Panc1 (cell line): ENCODE results near the gene SAP130. TPM values are rescaled to one million over a fixed set of nuclear protein-coding genes. Genes with fewer than 3 reads are reported as not detected.

Experiments used
- ATAC-seq: fragments of 200-7000 bp; cut with Tn5 transposase; 2 replicates; pipeline ENCODE4 v1.9.1; 2020; ENCODE audit warnings: mild to moderate bottlenecking, moderate library complexity
- BruUV-seq: library from RNA; stranded (reverse); fragments of 400-500 nt; replicated peaks from 2 replicates; lab custom pipeline; 2021; lab: Mats Ljungman, UMichigan
- CTCF ChIA-PET: fragments of 300-600 bp; sonication (Branson Sonifier 250); formaldehyde crosslinking; loops from one replicate; lab custom pipeline; 2022; ENCODE audit warnings: antibody characterized with exemption; lab: Charles Lee
- POLR2A ChIA-PET: fragments of 300-600 bp; sonication (Branson Sonifier 250); formaldehyde crosslinking; loops from one replicate; lab custom pipeline; 2022; ENCODE audit warnings: antibody characterized with exemption; lab: Charles Lee
- DNase-seq: peaks from one replicate; pipeline ENCODE4 v3.0.0-alpha.2; 2010; ENCODE audit warnings: low read depth, low spot score
- H3K27ac ChIP-seq: 2 replicates; pipeline ENCODE4 v1.5.1; 2011; ENCODE audit warnings: mild to moderate bottlenecking, low read length, inconsistent platforms
- H3K27me3 ChIP-seq: fragments of 200-500 bp; sonication (Bioruptor generic); 2 replicates; pipeline ENCODE4 v1.6.0; 2014; ENCODE audit warnings: low read length, inconsistent platforms; ENCODE audit not compliant: control insufficient read depth, insufficient read depth
- H3K36me3 ChIP-seq: fragments of 200-500 bp; sonication (Bioruptor generic); 2 replicates; pipeline ENCODE4 v1.5.1; 2014; ENCODE audit warnings: inconsistent platforms, mild to moderate bottlenecking, low read length, moderate library complexity; ENCODE audit not compliant: control insufficient read depth, insufficient read depth
- H3K4me1 ChIP-seq: 2 replicates; pipeline ENCODE4 v1.5.1; 2011; ENCODE audit warnings: inconsistent platforms, mild to moderate bottlenecking, low read length, moderate library complexity; ENCODE audit not compliant: control insufficient read depth, insufficient read depth
- H3K4me3 ChIP-seq, 2 experiments: 2 replicates each; pipeline ENCODE4 v1.5.1; 2011 to 2012; ENCODE audit warnings: low read depth in 2 of 2, low read length in 2 of 2, mild to moderate bottlenecking in 2 of 2, inconsistent platforms in 1 of 2, moderate library complexity in 1 of 2
- H3K9me3 ChIP-seq: fragments of 200-500 bp; sonication (Bioruptor generic); 2 replicates; pipeline ENCODE4 v1.5.1; 2014; ENCODE audit warnings: low read depth, mild to moderate bottlenecking, inconsistent platforms, low read length, moderate library complexity; ENCODE audit not compliant: control insufficient read depth, insufficient read depth
- POLR2AphosphoS5 ChIP-seq: IDR thresholded peaks from 2 replicates; pipeline ENCODE4 v1.6.1; 2012; ENCODE audit warnings: mild to moderate bottlenecking, low read depth, low read length, moderate library complexity
- SIN3A ChIP-seq: IDR thresholded peaks from 2 replicates; pipeline ENCODE4 v1.6.1; 2012; ENCODE audit warnings: low read depth, mild to moderate bottlenecking, low read length, moderate library complexity, borderline replicate concordance; ENCODE audit not compliant: insufficient read depth
- TCF7L2 ChIP-seq: IDR thresholded peaks from 2 replicates; pipeline ENCODE4 v1.6.1; 2011; ENCODE audit warnings: mild to moderate bottlenecking, low read depth, low read length, inconsistent platforms
- in situ Hi-C: cut with HindIII; loops from 2 replicates; pipeline ENCODE4 v1.10.0; 2016; ENCODE audit warnings: low sequenced_read_pairs, low pct_unique_long_range_greater_than_20kb
- intact Hi-C: fragments of 100-400 bp; cut with micrococcal nuclease; formaldehyde crosslinking; loops from one replicate; pipeline ENCODE4 v1.10.0; 2022; ENCODE audit not compliant: unreplicated experiment
- total RNA-seq: library from RNA; stranded (reverse); gene quantifications from one replicate; pipeline ENCODE4 v1.2.1, GENCODE V29; 2021; ENCODE audit not compliant: unreplicated experiment
- TF ChIP-seq, protein P1 (sequence below): fragments of 450-650 bp; IDR thresholded peaks from 2 replicates; pipeline ENCODE4 v1.5.1; 2017; ENCODE audit warnings: mild to moderate bottlenecking
- TF ChIP-seq, protein P2 (sequence below), 2 experiments: IDR thresholded peaks; 2 replicates each; pipeline ENCODE4 v1.6.1; 2011 to 2012; ENCODE audit warnings: low read depth in 2 of 2, control low read depth in 1 of 2, low read length in 1 of 2, mild to moderate bottlenecking in 1 of 2, moderate library complexity in 1 of 2; ENCODE audit not compliant: insufficient read depth in 1 of 2

The SAP130 gene
- total RNA-seq, 1 experiment from 2014 or later: 34.6 TPM

DNA sequence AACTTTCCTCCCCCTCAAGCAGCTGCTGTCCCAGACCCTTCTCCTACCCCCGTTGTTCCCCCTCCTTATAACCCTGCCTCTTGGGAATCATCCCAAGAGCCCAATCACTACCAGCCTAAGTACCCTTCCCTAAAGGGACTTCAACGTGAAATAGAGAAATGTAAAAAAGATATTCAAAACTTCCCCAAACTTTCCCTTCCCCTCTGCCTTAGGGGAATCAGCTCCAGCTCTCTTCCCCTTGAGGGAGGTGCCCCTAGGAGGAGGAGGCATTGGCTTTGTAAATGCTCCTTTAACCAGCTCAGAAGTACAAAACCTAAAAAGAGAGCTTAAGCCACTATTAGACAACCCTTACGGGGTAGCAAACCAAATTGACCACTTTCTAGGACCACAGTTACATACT lies 10.6 kb upstream of the SAP130 start:
- POLR2A ChIA-PET: no interaction called here
- peaks cover 15% of the 10 kb centered on the region for H3K9me3 ChIP-seq
- H3K36me3 ChIP-seq: no peaks in the 10 kb centered on the region
- CTCF ChIA-PET: no interaction called here
- H3K27me3 ChIP-seq: no peaks in the 10 kb centered on the region
- TF ChIP-seq, protein P1, sequence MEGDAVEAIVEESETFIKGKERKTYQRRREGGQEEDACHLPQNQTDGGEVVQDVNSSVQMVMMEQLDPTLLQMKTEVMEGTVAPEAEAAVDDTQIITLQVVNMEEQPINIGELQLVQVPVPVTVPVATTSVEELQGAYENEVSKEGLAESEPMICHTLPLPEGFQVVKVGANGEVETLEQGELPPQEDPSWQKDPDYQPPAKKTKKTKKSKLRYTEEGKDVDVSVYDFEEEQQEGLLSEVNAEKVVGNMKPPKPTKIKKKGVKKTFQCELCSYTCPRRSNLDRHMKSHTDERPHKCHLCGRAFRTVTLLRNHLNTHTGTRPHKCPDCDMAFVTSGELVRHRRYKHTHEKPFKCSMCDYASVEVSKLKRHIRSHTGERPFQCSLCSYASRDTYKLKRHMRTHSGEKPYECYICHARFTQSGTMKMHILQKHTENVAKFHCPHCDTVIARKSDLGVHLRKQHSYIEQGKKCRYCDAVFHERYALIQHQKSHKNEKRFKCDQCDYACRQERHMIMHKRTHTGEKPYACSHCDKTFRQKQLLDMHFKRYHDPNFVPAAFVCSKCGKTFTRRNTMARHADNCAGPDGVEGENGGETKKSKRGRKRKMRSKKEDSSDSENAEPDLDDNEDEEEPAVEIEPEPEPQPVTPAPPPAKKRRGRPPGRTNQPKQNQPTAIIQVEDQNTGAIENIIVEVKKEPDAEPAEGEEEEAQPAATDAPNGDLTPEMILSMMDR: no peak
- TF ChIP-seq, protein P2, sequence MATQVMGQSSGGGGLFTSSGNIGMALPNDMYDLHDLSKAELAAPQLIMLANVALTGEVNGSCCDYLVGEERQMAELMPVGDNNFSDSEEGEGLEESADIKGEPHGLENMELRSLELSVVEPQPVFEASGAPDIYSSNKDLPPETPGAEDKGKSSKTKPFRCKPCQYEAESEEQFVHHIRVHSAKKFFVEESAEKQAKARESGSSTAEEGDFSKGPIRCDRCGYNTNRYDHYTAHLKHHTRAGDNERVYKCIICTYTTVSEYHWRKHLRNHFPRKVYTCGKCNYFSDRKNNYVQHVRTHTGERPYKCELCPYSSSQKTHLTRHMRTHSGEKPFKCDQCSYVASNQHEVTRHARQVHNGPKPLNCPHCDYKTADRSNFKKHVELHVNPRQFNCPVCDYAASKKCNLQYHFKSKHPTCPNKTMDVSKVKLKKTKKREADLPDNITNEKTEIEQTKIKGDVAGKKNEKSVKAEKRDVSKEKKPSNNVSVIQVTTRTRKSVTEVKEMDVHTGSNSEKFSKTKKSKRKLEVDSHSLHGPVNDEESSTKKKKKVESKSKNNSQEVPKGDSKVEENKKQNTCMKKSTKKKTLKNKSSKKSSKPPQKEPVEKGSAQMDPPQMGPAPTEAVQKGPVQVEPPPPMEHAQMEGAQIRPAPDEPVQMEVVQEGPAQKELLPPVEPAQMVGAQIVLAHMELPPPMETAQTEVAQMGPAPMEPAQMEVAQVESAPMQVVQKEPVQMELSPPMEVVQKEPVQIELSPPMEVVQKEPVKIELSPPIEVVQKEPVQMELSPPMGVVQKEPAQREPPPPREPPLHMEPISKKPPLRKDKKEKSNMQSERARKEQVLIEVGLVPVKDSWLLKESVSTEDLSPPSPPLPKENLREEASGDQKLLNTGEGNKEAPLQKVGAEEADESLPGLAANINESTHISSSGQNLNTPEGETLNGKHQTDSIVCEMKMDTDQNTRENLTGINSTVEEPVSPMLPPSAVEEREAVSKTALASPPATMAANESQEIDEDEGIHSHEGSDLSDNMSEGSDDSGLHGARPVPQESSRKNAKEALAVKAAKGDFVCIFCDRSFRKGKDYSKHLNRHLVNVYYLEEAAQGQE (IDR thresholded peaks at IDR 0.05; ENCODE audit: insufficient read depth in 1 of 2, low read depth in 2 of 2, low read length in 1 of 2): no peak
- no peak for TF ChIP-seq TCF7L2
- TF ChIP-seq POLR2AphosphoS5: no peak
- H3K4me3 ChIP-seq: no peak overlapping the region
- H3K27ac ChIP-seq: no peak overlapping the region
- H3K4me1 ChIP-seq: no peaks in the 10 kb centered on the region
- no peak for DNase-seq
- no TSS peak for BruUV-seq
- no peak for ATAC-seq
- intact Hi-C loops: no loop called here
- in situ Hi-C loops: no loop called here

DNA sequence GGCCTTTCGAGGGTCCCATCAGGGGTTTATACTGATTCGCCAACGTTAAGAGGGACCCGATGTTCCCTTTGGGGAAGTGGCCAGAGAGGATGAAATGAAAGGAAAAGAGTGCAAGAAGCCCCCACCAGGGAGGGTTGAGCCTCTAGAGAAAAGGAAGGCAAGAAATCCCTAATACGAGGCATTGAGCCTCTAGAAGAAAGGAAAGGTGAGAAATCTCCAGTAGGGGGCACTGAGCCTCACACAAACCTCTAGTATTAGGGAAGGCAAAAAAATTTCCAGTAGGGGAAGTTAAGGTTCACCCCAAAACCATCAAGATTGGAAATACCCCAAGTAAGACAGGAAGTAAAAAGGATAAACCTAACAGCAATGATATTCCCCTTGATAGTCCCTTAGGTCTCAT lies 9.8 kb upstream of the SAP130 start:
- H3K4me1 ChIP-seq: no peaks in the 10 kb centered on the region
- H3K4me3 ChIP-seq: no peak overlapping the region
- no TSS peak for BruUV-seq
- ChIA-PET CTCF (no interaction called here), POLR2A (no interaction called here)
- no peak overlapping the region for H3K27ac ChIP-seq
- H3K27me3 ChIP-seq: no peaks in the 10 kb centered on the region
- in situ Hi-C loops: no loop called here
- DNase-seq (no peak), ATAC-seq (no peak)
- intact Hi-C loops: no loop called here
- H3K36me3 ChIP-seq: no peaks in the 10 kb centered on the region
- H3K9me3 ChIP-seq: peaks cover 15% of the 10 kb centered on the region
- no peak for TF ChIP-seq SIN3A
- TF ChIP-seq, protein P1: 0 out of 2 replicates have a peak, but pooled peaks have one; percentile 8
- TF ChIP-seq POLR2AphosphoS5: no peak
- TF ChIP-seq, protein P2 (IDR thresholded peaks at IDR 0.05; ENCODE audit: insufficient read depth in 1 of 2, low read depth in 2 of 2, low read length in 1 of 2): no peak
- TF ChIP-seq TCF7L2: no peak
